WTC11 (cell line): Measurements from ENCODE around the gene TROAP. TPM values are rescaled to one million over a fixed set of nuclear protein-coding genes. Genes with fewer than 3 reads are reported as not detected.
A peak's percentile ranks its signal among the peaks of the same experiment; 100 is the strongest.

Experiments
- ATAC-seq: fragments of 200-7000 bp; cut with Tn5 transposase; 2 replicates; pipeline ENCODE4 v1.10.0; 2021; ENCODE audit warnings: mild to moderate bottlenecking, moderate library complexity
- CTCF ChIA-PET: fragments of 300-600 bp; sonication (Branson Sonifier 250); formaldehyde crosslinking; loops from one replicate; lab custom pipeline; 2021; ENCODE audit warnings: antibody characterized with exemption; lab: Charles Lee
- POLR2A ChIA-PET: fragments of 350-600 bp; sonication (Branson Sonifier 250); formaldehyde crosslinking; loops from one replicate; lab custom pipeline; 2021; ENCODE audit warnings: antibody characterized with exemption; lab: Charles Lee
- DNase-seq: peaks from one replicate; pipeline ENCODE4 v3.0.0; 2021; ENCODE audit warnings: low spot score
- H3K27ac Mint-ChIP-seq: 2 replicates; pipeline ENCODE4 v1.8.0; 2021; ENCODE audit warnings: mixed read lengths
- H3K27me3 Mint-ChIP-seq: 2 replicates; pipeline ENCODE4 v1.8.0; 2021; ENCODE audit warnings: low read depth, mild to moderate bottlenecking, moderate library complexity, mixed read lengths
- H3K36me3 Mint-ChIP-seq: 2 replicates; pipeline ENCODE4 v1.8.0; 2021; ENCODE audit warnings: mixed read lengths
- H3K4me1 Mint-ChIP-seq: 2 replicates; pipeline ENCODE4 v1.8.0; 2022; ENCODE audit warnings: mixed read lengths
- H3K4me3 Mint-ChIP-seq: 2 replicates; pipeline ENCODE4 v1.8.0; 2021; ENCODE audit warnings: mild to moderate bottlenecking, moderate library complexity, mixed read lengths
- H3K9me3 Mint-ChIP-seq: 2 replicates; pipeline ENCODE4 v1.8.0; 2021; ENCODE audit warnings: mixed read lengths
- AR ChIP-seq: fragments of 250-450 bp; sonication (Bioruptor Pico); IDR thresholded peaks from 2 replicates; pipeline ENCODE4 v1.9.0; 2021; ENCODE audit warnings: mild to moderate bottlenecking
- ATF2 ChIP-seq: sonication (generic); formaldehyde crosslinking; IDR thresholded peaks from 2 replicates; pipeline ENCODE4 v1.8.1; 2022; ENCODE audit warnings: low read depth, missing genetic modification reagents, borderline replicate concordance
- GTF2I ChIP-seq: fragments of 250-450 bp; sonication (Bioruptor Pico); conservative IDR thresholded peaks from 2 replicates; pipeline ENCODE4 v1.4.0; 2021; ENCODE audit warnings: mild to moderate bottlenecking
- IRF2 ChIP-seq: sonication (generic); formaldehyde crosslinking; IDR thresholded peaks from 2 replicates; pipeline ENCODE4 v1.8.0; 2022; ENCODE audit warnings: low read depth, missing genetic modification reagents, borderline replicate concordance
- JUN ChIP-seq: sonication (generic); formaldehyde crosslinking; IDR thresholded peaks from 2 replicates; pipeline ENCODE4 v1.8.0; 2023; ENCODE audit warnings: mild to moderate bottlenecking, missing genetic modification reagents
- NFATC4 ChIP-seq: fragments of 250-450 bp; sonication (Bioruptor Pico); IDR thresholded peaks from 2 replicates; pipeline ENCODE4 v1.9.0; 2021; ENCODE audit warnings: mild to moderate bottlenecking
- NFE2L1 ChIP-seq: sonication (generic); formaldehyde crosslinking; IDR thresholded peaks from 2 replicates; pipeline ENCODE4 v1.8.1; 2023; ENCODE audit warnings: missing genetic modification reagents
- NFYB ChIP-seq: sonication (generic); formaldehyde crosslinking; conservative IDR thresholded peaks from 2 replicates; pipeline ENCODE4 v1.8.0; 2022; ENCODE audit warnings: low read depth, missing genetic modification reagents
- PRDM15 ChIP-seq: sonication (generic); formaldehyde crosslinking; IDR thresholded peaks from 2 replicates; pipeline ENCODE4 v1.8.0; 2022; ENCODE audit warnings: missing genetic modification reagents
- PRRX2 ChIP-seq: fragments of 250-450 bp; sonication (Bioruptor Pico); IDR thresholded peaks from 2 replicates; pipeline ENCODE4 v1.8.0; 2021; ENCODE audit warnings: mild to moderate bottlenecking
- TEAD4 ChIP-seq: sonication (generic); formaldehyde crosslinking; IDR thresholded peaks from 2 replicates; pipeline ENCODE4 v1.8.0; 2022; ENCODE audit warnings: mild to moderate bottlenecking, missing genetic modification reagents
- TP53 ChIP-seq: sonication (generic); formaldehyde crosslinking; IDR thresholded peaks from 2 replicates; pipeline ENCODE4 v1.8.1; 2023; ENCODE audit warnings: mild to moderate bottlenecking, missing genetic modification reagents
- USF1 ChIP-seq: sonication (generic); formaldehyde crosslinking; IDR thresholded peaks from 2 replicates; pipeline ENCODE4 v1.8.0; 2022; ENCODE audit warnings: mild to moderate bottlenecking, missing genetic modification reagents
- ZMAT4 ChIP-seq: fragments of 250-450 bp; sonication (Bioruptor Pico); IDR thresholded peaks from 2 replicates; pipeline ENCODE4 v1.9.0; 2021; ENCODE audit warnings: mild to moderate bottlenecking
- ZNF263 ChIP-seq: sonication (generic); formaldehyde crosslinking; IDR thresholded peaks from 2 replicates; pipeline ENCODE4 v1.8.1; 2022; ENCODE audit warnings: low read depth, mild to moderate bottlenecking, moderate library complexity, missing genetic modification reagents
- ZNF416 ChIP-seq: fragments of 250-450 bp; sonication (Bioruptor Pico); IDR thresholded peaks from 2 replicates; pipeline ENCODE4 v1.9.0; 2021; ENCODE audit warnings: mild to moderate bottlenecking, inconsistent platforms
- ZNF423 ChIP-seq: fragments of 250-450 bp; sonication (Bioruptor Pico); IDR thresholded peaks from 2 replicates; pipeline ENCODE4 v2.1.2; 2022; ENCODE audit warnings: mild to moderate bottlenecking, moderate library complexity
- ZNF532 ChIP-seq: fragments of 250-450 bp; sonication (Bioruptor Pico); IDR thresholded peaks from 2 replicates; pipeline ENCODE4 v1.9.0; 2021; ENCODE audit warnings: mild to moderate bottlenecking, borderline replicate concordance
- ZNF671 ChIP-seq: fragments of 250-450 bp; sonication (Bioruptor Pico); IDR thresholded peaks from 2 replicates; pipeline ENCODE4 v1.8.0; 2021; ENCODE audit warnings: mild to moderate bottlenecking
- total RNA-seq: library from RNA; stranded (reverse); gene quantifications from 3 replicates; pipeline ENCODE4 v1.2.3, GENCODE V29; 2021

The TROAP gene
- total RNA-seq, 1 experiment from 2014 or later: 89.2 TPM

- TF ChIP-seq ZNF532 (CRISPR knock-in tag) (no peak), ZNF423 (CRISPR knock-in tag) (no peak), TP53 (no peak), ATF2 (CRISPR knock-in tag) (no peak), NFE2L1 (CRISPR knock-in tag) (no peak), ZNF263 (CRISPR knock-in tag) (no peak), ZNF416 (no peak), PRRX2 (CRISPR knock-in tag) (no peak), NFYB (CRISPR knock-in tag) (no peak), ZNF671 (CRISPR knock-in tag) (no peak)
Observed at GRCh38 chr12:49362077-49362476, 39.0 kb downstream of the TROAP start (continued).

- Mint-ChIP-seq H3K4me3 (0 out of 2 replicates have a peak overlapping the region, but pooled peaks have one; percentile 89), H3K36me3 (no peaks in the 10 kb centered on the region), H3K27ac (no peak overlapping the region), H3K27me3 (peaks cover 12% of the 10 kb centered on the region), H3K4me1 (peaks cover 23% of the 10 kb centered on the region), H3K9me3 (no peaks in the 10 kb centered on the region)
- DNase-seq: no peak
- ChIA-PET POLR2A (no interaction called here), CTCF (no interaction called here)
- ATAC-seq: no peak
- no peak for TF ChIP-seq TP53
- no peak for TF ChIP-seq AR
- no peak for TF ChIP-seq JUN
- TF ChIP-seq NFATC4 (CRISPR knock-in tag): no peak
- TF ChIP-seq IRF2 (CRISPR knock-in tag): no peak
- TF ChIP-seq ZMAT4 (CRISPR knock-in tag): no peak
- no peak for TF ChIP-seq USF1 (CRISPR knock-in tag)
- TF ChIP-seq ZNF532 (CRISPR knock-in tag): no peak
- TF ChIP-seq PRDM15 (CRISPR knock-in tag): no peak
- TF ChIP-seq TEAD4 (CRISPR knock-in tag): no peak
- TF ChIP-seq GTF2I (CRISPR knock-in tag): no peak
Observed at GRCh38 chr12:49364989-49365388, 41.9 kb downstream of the TROAP start.
